Endothelial cell of hepatic sinusoid (primary cell): ENCODE results near the gene ZNF330.
"Not testable (repeated sequence)": the region's sequence is repeated elsewhere in the genome, so short reads cannot be mapped to it uniquely, and the experiment has no call there.

Experiments
- in situ Hi-C: cut with HindIII; loops from 2 replicates; pipeline ENCODE4 v1.10.0; 2017; ENCODE audit warnings: low sequenced_read_pairs

The ZNF330 gene

DNA sequence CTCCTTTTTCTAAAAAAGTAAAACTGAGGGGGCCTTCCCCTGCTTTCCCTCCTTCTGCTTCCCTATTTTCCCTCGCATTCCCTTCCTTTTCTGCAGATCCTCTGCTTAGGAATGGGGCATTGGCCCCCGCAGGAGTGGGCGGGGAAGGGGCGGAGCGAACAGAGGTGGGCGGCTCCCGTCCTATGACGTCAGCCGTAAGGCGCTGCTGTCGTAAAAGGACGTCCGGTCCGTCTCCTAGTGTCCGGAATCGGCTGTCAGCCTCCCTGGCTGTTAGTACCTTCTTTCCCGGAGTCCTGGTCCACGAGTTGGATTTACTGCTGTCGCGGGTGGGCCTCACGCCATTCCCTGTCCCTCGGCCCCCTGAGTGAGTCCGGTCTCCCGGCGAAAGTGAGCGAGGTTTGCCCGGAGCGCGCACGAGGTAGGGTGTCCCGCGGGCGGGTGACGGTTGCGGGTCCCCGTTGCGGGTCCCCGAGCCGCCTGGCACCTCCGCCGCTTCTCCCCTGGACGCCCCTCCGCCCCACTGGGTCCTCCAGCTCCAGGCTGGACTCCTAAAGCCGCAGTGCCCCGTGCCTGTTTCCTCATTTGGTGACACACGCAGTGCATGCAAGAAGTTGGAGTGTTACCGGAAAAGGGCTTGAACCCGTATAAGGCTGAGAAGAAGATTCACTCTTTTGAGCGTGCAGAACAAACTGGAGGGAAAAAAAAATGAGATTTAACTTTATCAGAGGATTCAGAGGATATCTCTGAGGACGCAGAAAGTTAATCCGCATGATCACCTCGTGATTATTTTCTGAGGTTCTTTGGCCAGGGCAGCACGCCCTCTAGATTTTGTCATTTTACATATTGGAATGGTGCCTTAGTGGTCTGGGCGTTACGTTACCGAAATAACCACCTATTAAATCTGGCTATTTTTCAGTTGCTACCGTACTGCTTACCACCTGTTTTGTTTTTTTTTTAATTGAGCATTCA lies at the start of gene ZNF330:
ZNF330 (plus strand) TSS at position 205 of the 969 bp plus-strand sequence. CDS start 1,477 bp downstream, outside the sequence.
- in situ Hi-C loops: no loop called here

DNA sequence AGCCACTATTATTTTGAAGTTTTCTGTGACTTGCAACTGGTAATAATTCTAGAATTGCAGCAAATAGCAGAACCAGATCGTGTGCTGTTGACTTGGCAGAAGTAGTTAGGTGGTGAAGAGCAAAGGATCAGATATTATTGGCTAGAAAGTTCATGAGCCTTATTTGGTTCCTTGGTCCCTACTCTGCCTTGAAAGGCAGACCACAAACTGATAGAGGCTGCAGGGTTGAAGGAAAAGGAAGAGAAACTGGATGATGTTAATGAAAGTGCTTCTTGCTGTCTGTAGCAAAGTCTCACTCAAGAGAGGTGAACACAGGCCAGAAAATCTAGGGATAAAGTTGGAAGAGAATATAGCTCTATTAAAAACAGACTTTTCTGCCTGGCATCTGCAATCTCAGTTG lies 46.2 kb upstream of the ZNF330 start:
- in situ Hi-C loops: no loop called here

GRCh38 chr4:141177171-141177570 lies 43.5 kb upstream of the ZNF330 start:
- in situ Hi-C loops: no loop called here

- in situ Hi-C loops: no loop called here
Measured at GRCh38 chr4:141179474-141180373, 41.0 kb upstream of the ZNF330 start.

DNA sequence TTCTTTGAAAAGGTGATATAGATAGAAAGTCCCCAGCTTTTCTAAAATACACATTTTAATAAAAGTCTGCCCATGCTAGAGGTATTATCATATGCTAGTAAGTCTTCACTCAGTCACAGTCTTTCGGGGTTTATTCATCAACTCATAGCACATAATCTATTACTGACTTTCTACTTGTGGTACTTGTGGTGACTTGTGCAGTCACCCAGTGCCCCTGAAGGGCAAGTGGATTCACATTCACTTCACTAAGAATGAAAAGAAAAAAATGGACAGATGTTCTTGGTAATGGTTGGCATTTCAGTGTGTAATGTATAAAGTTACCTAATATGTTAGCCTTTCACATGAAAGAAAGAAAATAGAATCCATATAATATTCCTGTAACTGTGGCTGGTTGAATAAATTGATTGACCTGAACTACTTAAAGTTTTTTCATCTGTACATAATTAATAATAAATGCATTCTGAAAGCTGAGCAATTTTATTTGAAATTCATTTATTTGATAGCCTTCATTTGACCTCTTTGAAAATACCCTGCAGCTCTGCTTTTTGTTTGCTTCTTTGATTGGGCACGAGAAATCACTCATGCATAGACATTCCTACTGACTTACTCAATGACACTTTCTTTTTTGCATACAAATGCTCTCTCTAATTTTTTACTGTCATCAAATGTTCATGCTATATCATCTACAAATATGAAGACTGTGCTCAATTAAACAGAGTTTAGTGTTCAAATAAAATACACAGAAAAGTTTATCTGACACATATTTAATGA lies 39.5 kb upstream of the ZNF330 start:
- in situ Hi-C loops: no loop called here

DNA sequence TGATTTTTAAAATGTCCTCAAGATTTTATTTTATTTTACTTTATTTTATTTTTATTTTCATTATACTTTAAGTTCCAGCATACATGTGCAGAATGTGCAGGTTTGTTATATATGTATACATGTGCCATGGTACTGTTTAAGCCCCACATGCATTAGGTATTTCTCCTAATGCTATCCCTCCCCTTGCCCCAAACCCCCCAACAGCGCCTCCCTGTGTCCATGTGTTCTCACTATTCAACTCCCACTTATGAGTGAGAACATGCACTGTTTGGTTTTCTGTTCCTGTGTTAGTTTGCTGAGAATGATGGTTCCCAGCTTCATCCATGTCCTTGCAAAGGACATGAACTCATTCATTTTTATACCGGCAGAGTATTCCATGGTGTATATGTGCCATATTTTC lies 37.2 kb upstream of the ZNF330 start:
- in situ Hi-C loops: not testable (repeated sequence)

- in situ Hi-C loops: no loop called here
Measured at GRCh38 chr4:141192564-141192963, 28.1 kb upstream of the ZNF330 start.

GRCh38 chr4:141193516-141194034 lies 27.1 kb upstream of the ZNF330 start:
- in situ Hi-C loops: no loop called here

- in situ Hi-C loops: no loop called here
Measured at GRCh38 chr4:141195095-141195707, 25.5 kb upstream of the ZNF330 start.

GRCh38 chr4:141196227-141196933 lies 24.3 kb upstream of the ZNF330 start:
- in situ Hi-C loops: no loop called here

- in situ Hi-C loops: no loop called here
Measured at GRCh38 chr4:141207961-141208360, 12.7 kb upstream of the ZNF330 start.

DNA sequence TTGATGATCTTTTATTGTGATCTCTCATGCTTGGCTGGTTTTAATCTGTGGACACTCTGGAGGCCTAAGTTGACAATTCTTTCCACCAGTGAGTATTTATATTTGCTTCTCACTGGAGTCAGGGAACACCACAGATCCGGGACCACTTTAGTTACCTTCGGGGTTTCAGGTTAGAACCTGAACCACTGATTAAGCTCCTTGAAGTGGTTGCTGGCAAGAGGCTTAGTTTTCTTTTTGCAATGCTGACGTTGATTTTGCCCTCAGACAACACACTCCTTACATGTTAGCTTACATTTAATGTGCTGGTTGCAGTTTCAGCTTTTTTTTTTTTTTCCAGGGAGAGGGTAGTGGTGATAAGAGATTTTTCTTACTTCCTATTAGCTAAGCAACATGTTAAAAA lies 10.5 kb upstream of the ZNF330 start:
- in situ Hi-C loops: no loop called here

DNA sequence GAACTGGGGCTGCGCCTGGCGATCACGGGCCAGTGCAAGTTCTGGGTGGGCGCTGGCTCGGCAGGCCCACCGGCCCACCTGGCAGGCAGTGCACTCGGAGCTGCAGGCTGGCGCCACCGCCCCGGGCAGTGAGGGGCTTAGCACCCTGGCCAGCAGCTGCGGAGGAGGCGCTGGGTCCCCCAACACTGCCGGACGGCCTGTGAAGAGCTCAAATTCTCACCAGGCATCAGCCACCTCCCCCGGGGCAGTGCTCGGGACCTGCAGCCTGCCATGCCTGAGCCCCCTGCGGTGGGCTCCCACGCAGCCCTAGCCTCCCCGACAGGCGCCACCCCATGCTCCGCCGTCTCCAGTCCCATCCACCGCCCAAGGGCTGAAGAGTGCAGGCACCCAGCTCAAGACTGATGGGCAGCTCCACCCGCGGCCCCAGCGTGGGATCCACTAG lies 7.1 kb upstream of the ZNF330 start:
- in situ Hi-C loops: no loop called here

- in situ Hi-C loops: no loop called here
Measured at GRCh38 chr4:141215030-141215429, 5.7 kb upstream of the ZNF330 start.

DNA sequence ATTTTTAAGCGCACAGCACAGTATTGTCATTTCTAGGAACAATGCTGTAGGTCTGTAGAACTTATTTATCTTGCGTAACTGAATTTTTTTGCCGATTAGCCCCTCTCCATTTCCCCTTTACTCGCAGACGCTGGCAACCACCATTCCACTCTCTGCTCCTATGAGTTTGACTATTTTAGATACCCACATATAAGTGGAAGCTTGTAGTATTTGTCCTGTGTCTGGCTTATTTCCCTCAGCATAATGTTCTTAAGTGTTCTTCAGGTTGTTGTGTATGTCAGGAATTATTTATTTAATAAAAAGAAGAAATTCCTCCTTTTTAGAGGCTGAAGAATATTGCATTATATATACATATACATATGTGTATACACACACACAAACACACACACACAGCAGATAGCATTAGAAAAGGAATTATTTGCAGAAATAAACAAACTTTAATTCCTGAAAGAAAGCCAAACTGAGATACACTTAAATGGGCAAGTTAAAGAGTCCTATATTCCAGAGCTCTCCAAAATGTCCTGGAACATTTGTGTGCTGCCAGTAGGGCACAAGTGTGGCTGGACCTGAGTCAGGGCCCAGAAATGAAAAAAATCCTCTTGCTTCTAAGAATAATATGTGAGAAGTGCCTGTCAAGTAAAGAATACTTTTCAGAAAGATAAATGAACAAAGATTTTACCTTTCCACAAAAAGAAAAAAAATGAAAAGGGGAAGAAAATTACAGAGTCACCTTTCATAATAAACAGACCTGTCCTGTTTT lies 4.5 kb upstream of the ZNF330 start:
- in situ Hi-C loops: no loop called here

GRCh38 chr4:141220271-141220670 lies 424 bp upstream of the ZNF330 start:
- in situ Hi-C loops: no loop called here

DNA sequence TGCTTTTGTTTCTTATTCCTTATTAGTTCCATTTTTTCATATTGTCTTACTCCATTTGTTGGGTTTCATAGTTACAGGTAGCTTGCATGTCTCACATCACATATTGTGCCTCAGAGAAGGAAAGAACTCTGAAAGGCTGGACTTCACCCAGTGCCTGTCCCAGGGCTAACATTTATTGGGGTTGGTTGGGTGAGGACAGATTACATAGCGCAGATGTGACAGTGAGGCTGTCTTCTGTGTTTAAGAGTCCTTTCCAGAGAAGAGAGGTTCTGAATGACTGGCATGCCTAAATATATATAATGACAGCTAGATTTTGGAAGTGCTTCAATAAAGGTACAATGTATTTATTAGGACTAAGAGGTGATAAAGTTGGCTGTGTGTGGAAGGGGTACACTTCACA lies 2.7 kb downstream of the ZNF330 start:
- in situ Hi-C loops: no loop called here

GRCh38 chr4:141227280-141227679 lies 6.6 kb downstream of the ZNF330 start:
- in situ Hi-C loops: not testable (repeated sequence)
